HL-60 (cell line): ENCODE results near the gene RASGRP2.

ENCODE experiments used
- DNase-seq, 2 experiments: peaks; one replicate each; pipeline ENCODE4 v3.0.0-alpha.2; 2010 to 2020; ENCODE audit warnings: low read depth in 1 of 2, low spot score in 1 of 2
- H3K27ac ChIP-seq: fragments of 250-450 bp; sonication (Bioruptor Pico); replicated peaks from 2 replicates; pipeline ENCODE4 v1.5.1; 2020; ENCODE audit warnings: mild to moderate bottlenecking, moderate library complexity
- H3K27me3 ChIP-seq: fragments of 250-450 bp; sonication (Bioruptor Pico); 2 replicates; pipeline ENCODE4 v1.5.1; 2021; ENCODE audit warnings: mild to moderate bottlenecking, moderate library complexity; ENCODE audit not compliant: insufficient read depth, poor library complexity, severe bottlenecking
- H3K4me3 ChIP-seq: replicated peaks from 2 replicates; pipeline ENCODE4 v1.5.1; 2011; ENCODE audit warnings: mild to moderate bottlenecking, control low read depth, low read length; ENCODE audit not compliant: insufficient read depth
- CTCF ChIP-seq: IDR thresholded peaks from one replicate; pipeline ENCODE4 v1.5.1; 2011; ENCODE audit warnings: low read length, control low read depth, inconsistent platforms; ENCODE audit not compliant: insufficient read depth
- GABPA ChIP-seq: IDR thresholded peaks from 2 replicates; pipeline ENCODE4 v1.6.1; 2012; ENCODE audit warnings: low read depth
- POLR2AphosphoS5 ChIP-seq: IDR thresholded peaks from 2 replicates; pipeline ENCODE4 v1.6.1; 2012; ENCODE audit warnings: low read depth
- REST ChIP-seq: IDR thresholded peaks from 2 replicates; pipeline ENCODE4 v1.6.1; 2012; ENCODE audit warnings: low read depth; ENCODE audit not compliant: insufficient replicate concordance
- SPI1 ChIP-seq: IDR thresholded peaks from 2 replicates; pipeline ENCODE4 v1.6.1; 2012; ENCODE audit warnings: low read depth, mild to moderate bottlenecking, borderline replicate concordance

The RASGRP2 gene

GRCh38 chr11:64712430-64713015 is 31.4 kb downstream of the RASGRP2 start:
- peaks cover 49% of the 10 kb centered on the region for H3K27me3 ChIP-seq
- no peak overlapping the region for H3K27ac ChIP-seq
- DNase-seq: no peak
- no peak overlapping the region for H3K4me3 ChIP-seq
- TF ChIP-seq REST (no peak), CTCF (no peak), SPI1 (no peak), GABPA (no peak), POLR2AphosphoS5 (no peak)

- DNase-seq: no peak
- no peak overlapping the region for H3K27ac ChIP-seq
- no peak for TF ChIP-seq POLR2AphosphoS5
- no peak for TF ChIP-seq CTCF
- TF ChIP-seq REST: no peak
- no peak for TF ChIP-seq GABPA
- TF ChIP-seq SPI1: no peak
- H3K27me3 ChIP-seq: peaks cover 46% of the 10 kb centered on the region
- no peak overlapping the region for H3K4me3 ChIP-seq
Measured at GRCh38 chr11:64711956-64712362, 32.0 kb downstream of the RASGRP2 start.

- no peak for DNase-seq
- H3K27me3 ChIP-seq: peaks cover 40% of the 10 kb centered on the region
Measured at GRCh38 chr11:64711138-64711955, 32.6 kb downstream of the RASGRP2 start.

More at GRCh38 chr11:64711138-64711955, 32.6 kb downstream of the RASGRP2 start:
- no peak overlapping the region for H3K27ac ChIP-seq
- no peak overlapping the region for H3K4me3 ChIP-seq
- no peak for TF ChIP-seq CTCF
- TF ChIP-seq POLR2AphosphoS5: no peak
- TF ChIP-seq REST: no peak
- TF ChIP-seq SPI1: no peak
- no peak for TF ChIP-seq GABPA
